Measurements from ENCODE around the gene RRP8.
A peak's percentile ranks its signal among the peaks of the same experiment; 100 is the strongest.

Gene RRP8

GRCh38 chr11:6603287-6604080 lies at the start of gene RRP8, which contains the start of gene ILK:
RRP8 (minus strand) TSS chr11:6603616; CDS start chr11:6603502, 114 bp downstream.
ILK (plus strand) TSS chr11:6603774; CDS start chr11:6604272, 498 bp downstream.
- DNase-seq (ENCODE audit: low read depth), result peak; percentile 69

GRCh38 chr11:6653097-6653496 lies 49.7 kb upstream of the RRP8 start:
- DNase-seq (ENCODE audit: low read depth), result no peak

- DNase-seq (ENCODE audit: low read depth), result no peak
These were observed 48.8 kb upstream of the RRP8 start for GRCh38 chr11:6652182-6652581.

DNA sequence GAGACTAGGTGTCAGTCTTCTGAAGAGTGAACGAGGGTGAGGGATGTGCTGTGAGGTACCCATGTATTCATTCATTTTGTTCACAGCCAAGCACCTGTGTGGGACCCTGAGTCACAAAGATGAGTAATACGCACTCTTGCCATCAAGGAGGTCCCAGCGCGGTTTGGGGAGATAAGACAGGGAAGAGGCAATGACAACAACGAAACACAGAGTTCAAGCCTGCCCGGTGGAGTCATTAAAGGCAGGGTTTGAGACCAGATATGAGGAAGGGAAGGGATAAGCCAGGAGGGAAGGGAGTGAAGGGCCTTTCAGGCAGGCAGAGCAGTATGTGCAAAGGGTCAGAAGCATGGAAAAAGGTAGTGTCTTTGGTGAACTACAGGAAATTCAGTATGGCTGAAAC lies 47.6 kb upstream of the RRP8 start:
- no peak for DNase-seq (ENCODE audit: low read depth)

- DNase-seq (ENCODE audit: low read depth), result no peak
These were observed 46.7 kb upstream of the RRP8 start for GRCh38 chr11:6650104-6650503.

- DNase-seq (ENCODE audit: low read depth), result no peak
These were observed 45.1 kb upstream of the RRP8 start for GRCh38 chr11:6648501-6648900.

- DNase-seq (ENCODE audit: low read depth), result no peak
These were observed 44.4 kb upstream of the RRP8 start for GRCh38 chr11:6647836-6648235.

GRCh38 chr11:6646918-6647679 lies 43.7 kb upstream of the RRP8 start:
- DNase-seq (ENCODE audit: low read depth), result peak; percentile 74

GRCh38 chr11:6646576-6646917 lies 43.1 kb upstream of the RRP8 start:
- peak; percentile 64 for DNase-seq (ENCODE audit: low read depth)

DNA sequence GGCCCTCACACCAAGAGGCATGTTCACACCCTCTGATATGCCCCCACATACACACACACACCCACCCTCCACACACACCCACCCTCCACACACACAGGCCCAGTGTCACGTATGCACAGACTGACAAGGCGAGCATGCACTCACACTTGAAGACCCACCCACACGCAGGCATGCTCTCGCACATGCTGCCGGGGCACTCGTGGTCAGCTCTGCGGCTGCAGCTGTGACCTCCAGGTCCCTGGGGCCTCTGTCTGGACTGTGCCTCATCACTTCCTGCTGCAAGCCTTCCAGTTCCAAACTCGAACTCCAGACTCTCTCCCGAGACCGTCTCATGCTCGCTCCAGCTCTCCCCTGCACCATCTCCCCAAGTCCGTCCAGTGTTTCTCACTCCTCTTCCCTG lies 42.7 kb upstream of the RRP8 start:
- DNase-seq (ENCODE audit: low read depth), result no peak

DNA sequence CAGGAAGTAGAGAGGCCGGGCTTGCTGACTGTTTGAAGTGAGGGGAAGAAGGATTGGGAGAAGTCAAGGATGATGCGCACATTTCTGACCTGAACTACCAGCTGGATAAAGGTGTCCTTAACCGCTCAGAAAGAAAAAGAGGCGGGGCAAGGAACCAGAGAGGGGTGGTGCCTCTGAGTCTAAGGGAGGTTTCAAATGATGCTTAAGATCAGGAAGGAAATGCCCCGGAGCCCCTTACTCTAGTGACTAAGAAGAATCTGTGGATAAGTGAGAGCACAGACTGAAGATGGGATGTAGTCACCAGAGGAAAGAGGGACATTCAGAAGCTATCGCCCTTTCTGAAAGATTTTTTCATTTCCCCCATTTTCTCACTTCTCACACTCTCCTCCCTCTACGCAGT lies 39.5 kb upstream of the RRP8 start:
- DNase-seq (ENCODE audit: low read depth), result no peak

DNA sequence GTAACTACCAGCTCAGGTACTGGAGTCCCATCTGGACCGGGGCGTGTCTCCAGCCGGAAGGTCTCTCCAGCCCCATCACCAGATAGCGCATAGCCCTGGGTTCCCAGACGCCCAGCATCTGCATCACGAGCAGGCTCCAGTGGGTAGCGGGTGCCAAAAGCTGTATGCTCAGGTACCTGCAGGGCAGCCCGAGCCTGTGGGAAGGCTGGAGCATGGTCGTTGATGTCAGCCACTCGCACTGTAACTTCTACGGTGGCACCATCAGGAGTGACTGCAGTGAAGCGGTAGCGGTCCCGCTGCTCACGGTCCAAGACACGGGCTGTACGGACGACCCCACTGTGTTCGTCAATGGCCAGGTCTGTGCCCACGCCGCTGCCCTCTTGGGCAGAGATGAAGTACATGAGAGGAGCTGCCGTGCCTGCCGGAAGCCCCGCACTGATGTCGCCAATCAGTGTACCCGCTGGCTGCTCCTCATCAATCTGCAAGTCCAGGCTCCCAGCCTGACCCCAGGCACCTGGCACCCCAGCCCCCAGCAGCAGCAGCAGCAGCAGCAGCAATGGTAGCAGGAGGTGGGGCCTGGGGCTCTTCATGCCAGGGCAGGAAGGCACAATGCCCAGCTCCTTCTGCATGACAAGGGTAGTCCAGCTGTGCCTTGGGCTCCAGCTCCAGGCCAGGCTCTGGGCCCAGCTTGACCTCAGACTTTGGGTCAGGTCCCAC lies 37.7 kb upstream of the RRP8 start:
- no peak for DNase-seq (ENCODE audit: low read depth)

DNA sequence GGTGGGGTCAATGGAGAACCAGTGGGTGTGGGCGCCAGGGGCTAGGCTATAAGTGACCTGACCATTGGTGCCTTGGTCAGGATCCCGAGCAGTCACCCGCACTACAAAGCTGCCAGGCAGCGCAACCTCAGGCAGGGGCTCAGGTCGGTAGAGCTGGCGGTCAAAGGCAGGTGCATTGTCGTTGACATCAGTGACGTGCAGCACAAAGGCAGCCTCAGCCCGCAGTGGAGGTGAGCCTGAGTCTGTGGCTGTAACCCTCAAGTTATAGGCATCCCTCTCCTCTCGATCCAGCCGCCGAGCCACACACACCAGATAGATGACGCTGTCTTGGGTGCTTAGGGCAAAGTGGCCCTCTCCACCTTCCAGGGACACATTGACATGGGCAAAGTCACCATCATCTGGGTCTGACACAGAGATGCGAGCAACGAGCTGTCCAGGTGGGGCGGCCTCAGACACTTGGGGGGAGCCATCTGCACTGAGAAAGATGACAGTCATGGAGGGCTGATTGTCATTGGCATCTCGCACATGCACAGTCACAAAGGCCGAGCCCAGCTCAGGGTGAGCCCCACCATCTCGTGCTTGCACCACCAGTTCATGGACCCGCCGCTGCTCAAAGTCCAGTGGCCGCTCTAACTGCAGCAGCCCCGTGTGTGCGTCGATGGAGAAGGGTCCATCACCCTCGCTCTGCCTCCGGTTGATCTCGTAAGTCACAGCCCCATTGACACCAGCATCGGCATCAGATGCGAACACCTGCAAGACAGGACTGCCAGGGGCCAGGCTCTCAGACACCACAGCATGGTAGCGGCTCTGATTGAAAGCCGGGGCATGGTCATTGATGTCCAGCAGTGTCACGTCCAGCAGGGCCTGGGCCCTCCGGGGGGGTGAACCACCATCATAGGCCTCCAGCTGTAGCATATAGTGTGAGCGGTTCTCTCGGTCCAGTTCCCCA lies 36.9 kb upstream of the RRP8 start:
- no peak for DNase-seq (ENCODE audit: low read depth)

DNA sequence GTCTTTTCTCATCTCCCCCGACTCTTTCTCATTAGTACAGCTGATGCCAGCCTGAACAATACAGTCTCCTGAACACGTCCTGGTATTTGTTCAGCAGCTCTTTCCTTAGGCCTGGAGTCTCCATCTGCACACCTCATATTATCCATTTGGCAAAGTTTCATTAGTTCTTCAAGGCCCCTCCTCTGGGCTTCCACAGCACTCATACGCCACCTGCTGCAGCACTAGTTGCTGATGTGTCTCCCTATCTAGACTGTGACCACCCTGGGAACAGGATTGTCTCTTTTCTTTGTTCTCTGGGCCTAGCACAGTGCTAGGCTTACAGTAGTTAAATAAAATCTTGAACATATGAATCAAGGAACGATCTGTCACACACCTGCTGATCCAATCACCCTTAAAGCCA lies 35.0 kb upstream of the RRP8 start:
- DNase-seq (ENCODE audit: low read depth), result no peak

GRCh38 chr11:6637871-6638270 lies 34.5 kb upstream of the RRP8 start:
- peak; percentile 98 for DNase-seq (ENCODE audit: low read depth)

- DNase-seq (ENCODE audit: low read depth), result no peak
These were observed 33.1 kb upstream of the RRP8 start for GRCh38 chr11:6636480-6636879.

- no peak for DNase-seq (ENCODE audit: low read depth)
These were observed 31.9 kb upstream of the RRP8 start for GRCh38 chr11:6635082-6635932.

DNA sequence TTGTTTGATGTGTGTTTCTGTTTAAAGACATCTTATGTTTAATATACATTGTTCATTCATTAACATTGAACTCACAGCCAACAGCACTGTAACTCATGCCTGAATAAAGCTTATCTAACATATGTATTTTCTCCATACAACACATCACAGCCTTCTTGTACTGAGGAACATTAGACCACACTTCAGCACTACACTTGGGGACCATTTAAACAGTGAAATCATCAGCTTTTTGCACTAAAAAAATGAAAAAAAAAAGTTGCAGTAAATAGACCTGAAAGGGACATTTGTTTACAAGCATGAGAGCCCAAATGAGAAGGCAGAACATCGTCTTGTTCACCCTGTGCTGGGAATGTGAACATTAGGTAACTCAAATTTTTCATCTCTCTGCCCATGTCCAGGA lies 31.1 kb upstream of the RRP8 start:
- DNase-seq (ENCODE audit: low read depth), result no peak

DNA sequence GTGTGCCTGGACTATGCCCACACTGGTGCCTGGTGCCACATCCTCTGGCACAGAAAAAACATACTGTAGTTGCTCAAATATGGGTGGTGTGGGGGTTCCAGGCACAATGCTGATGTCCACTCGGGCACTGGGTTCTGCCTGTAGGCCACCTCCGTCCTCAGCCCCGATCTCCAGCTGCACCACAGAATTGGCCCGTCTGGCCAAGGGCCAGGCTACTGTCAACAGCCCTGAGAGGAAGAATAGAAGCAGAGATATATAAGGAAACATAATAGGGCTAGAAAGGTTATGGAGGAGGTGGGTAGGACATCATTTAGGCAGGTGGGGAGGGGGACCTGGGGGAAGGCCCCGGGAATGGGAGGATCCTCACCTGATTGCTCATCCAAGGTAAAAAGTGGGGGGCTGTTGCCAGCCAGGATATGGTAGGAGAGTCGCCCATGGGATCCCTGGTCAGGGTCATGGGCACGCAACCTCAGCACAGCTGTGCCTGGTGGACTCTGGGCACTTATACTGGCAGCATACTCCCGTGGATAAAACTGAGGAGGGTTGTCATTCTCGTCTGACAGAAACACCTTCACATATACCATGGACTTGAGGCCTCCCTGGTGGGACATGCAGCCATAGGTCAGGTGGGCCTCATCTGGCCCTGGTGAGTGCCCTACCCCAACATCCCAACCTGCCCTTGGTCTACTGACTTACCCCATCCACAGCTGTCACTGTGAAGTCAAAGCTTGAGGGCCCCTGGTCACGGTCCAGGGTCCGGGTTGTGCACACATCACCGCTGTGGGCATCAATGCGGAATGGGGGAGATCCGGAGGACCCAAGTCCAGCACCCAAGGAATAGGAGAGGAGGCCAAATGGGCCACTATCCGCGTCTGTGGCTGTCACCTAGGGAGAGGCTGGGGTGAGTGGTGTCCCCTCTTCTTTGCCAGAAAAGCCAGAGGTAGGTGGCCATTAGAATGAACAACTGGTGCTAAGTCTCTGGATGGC lies 30.3 kb upstream of the RRP8 start:
- DNase-seq (ENCODE audit: low read depth), result no peak
